Right atrium auricular region (tissue), 2 donors: ENCODE results near the gene LYZL2. TPM values are rescaled to one million over a fixed set of nuclear protein-coding genes. Genes with fewer than 3 reads are reported as not detected.
"Not testable (repeated sequence)": the region's sequence is repeated elsewhere in the genome, so short reads cannot be mapped to it uniquely, and the experiment has no call there.

Experiments
- DNase-seq: peaks from one replicate; pipeline ENCODE4 v3.0.0-alpha.2; 2019; ENCODE audit warnings: low spot score
- H3K27ac ChIP-seq, 2 donors: fragments of 200-600 bp; sonication (generic); 1 replicate in 1 of 2; 2 replicates in 1 of 2; pipeline ENCODE4 v1.5.1; 2016 to 2019
- H3K27me3 ChIP-seq, 2 donors: fragments of 200-600 bp; sonication (generic); one replicate each; pipeline versions ENCODE4 v1.5.1 to v1.6.0; 2017 to 2019
- H3K36me3 ChIP-seq: fragments of 200-600 bp; sonication (generic); one replicate; pipeline ENCODE4 v1.5.1; 2016
- H3K4me1 ChIP-seq, 2 donors: fragments of 200-600 bp; sonication (generic); one replicate each; pipeline versions ENCODE4 v1.5.1 to v1.6.0; 2017 to 2019
- H3K4me3 ChIP-seq, 2 donors: fragments of 200-600 bp; sonication (generic); 1 replicate in 1 of 2; 2 replicates in 1 of 2; pipeline ENCODE4 v1.5.1; 2017 to 2019; ENCODE audit warnings: mild to moderate bottlenecking in 1 of 2, moderate library complexity in 1 of 2
- H3K9me3 ChIP-seq, 2 donors: fragments of 200-600 bp; sonication (generic); one replicate each; pipeline ENCODE4 v1.5.1; 2019
- total RNA-seq, 2 donors: library from RNA; depleted of rRNA; stranded (reverse); fragments of >200 nt; gene quantifications; one replicate each; pipeline ENCODE4 v1.1.0, GENCODE V29; 2016
- TF ChIP-seq, protein P1 (sequence below), 2 donors: fragments of 200-600 bp; sonication (generic); IDR thresholded peaks; one replicate each; pipeline ENCODE4 v1.5.1; 2019; ENCODE audit warnings: antibody characterized with exemption in 2 of 2

The LYZL2 gene
- total RNA-seq, 2 donors from 2014 or later: not detected

DNA sequence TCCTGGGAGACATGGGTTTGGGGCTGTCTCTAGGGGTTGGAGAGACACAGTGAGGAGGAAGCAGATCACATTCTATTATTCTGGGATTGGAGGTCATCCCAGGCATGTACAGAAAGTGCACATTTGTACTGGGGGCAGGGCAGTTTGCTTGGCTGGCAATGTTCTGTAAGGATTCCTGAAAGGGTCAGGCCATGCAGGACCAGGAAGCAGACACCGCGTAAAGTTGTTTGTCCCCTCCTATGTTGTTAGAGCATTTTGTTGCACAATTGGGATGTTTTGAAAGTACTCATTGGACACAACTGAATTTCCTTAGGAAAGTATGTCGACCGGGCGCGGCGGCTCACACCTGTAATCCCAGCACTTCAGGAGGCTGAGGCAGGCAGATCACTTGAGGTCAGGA lies 12.5 kb downstream of the LYZL2 start:
- H3K4me3 ChIP-seq: no peak overlapping the region
- H3K4me1 ChIP-seq: no peaks in the 10 kb centered on the region
- no peaks in the 10 kb centered on the region for H3K36me3 ChIP-seq
- TF ChIP-seq, protein P1, sequence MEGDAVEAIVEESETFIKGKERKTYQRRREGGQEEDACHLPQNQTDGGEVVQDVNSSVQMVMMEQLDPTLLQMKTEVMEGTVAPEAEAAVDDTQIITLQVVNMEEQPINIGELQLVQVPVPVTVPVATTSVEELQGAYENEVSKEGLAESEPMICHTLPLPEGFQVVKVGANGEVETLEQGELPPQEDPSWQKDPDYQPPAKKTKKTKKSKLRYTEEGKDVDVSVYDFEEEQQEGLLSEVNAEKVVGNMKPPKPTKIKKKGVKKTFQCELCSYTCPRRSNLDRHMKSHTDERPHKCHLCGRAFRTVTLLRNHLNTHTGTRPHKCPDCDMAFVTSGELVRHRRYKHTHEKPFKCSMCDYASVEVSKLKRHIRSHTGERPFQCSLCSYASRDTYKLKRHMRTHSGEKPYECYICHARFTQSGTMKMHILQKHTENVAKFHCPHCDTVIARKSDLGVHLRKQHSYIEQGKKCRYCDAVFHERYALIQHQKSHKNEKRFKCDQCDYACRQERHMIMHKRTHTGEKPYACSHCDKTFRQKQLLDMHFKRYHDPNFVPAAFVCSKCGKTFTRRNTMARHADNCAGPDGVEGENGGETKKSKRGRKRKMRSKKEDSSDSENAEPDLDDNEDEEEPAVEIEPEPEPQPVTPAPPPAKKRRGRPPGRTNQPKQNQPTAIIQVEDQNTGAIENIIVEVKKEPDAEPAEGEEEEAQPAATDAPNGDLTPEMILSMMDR (IDR thresholded peaks at IDR 0.05): no peak
- no peak for DNase-seq
- H3K27me3 ChIP-seq: no peaks in the 10 kb centered on the region
- H3K27ac ChIP-seq: no peak overlapping the region
- no peaks in the 10 kb centered on the region for H3K9me3 ChIP-seq

DNA sequence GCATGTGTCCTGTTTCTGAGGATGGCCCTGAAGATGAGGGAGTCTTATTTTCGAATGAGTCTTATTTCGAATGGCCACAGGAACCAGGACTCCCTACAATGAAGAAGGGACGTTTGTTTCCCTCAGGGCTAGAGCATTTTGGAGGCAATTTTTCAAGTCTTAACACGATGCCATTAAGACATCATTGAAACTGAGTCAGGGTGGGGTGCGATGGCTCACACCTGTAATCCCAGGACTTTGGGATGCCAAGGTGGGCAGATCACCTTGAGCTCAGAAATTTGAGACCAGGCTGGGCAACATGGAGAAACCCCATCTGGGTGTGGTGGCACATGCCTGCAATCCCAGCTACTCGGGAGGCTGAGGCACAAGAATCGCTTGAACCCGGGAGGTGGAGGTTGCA lies 18.5 kb downstream of the LYZL2 start:
- H3K27me3 ChIP-seq, H3K36me3 ChIP-seq, DNase-seq, H3K27ac ChIP-seq, H3K4me3 ChIP-seq, H3K4me1 ChIP-seq, H3K9me3 ChIP-seq: not testable (repeated sequence)

DNA sequence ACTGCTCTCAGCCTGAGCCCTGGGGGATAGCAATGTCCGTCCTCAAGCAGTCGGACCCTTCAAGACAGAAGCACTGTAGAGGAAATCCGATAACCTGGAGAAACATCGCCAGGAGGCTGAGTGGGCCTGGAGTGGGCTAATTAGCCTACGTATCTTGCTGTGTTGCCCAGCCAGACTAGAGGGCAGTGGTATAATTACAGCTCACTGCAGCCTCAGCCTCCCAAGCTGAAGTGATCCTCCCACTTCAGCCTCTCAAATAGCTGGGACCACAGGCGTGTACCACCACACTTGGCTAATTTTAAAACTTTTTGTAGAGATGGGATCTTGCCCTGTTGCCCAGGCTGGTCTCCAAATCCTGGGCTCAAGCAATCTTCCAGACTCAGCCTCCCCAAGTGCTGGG lies 21.7 kb downstream of the LYZL2 start:
- Histone ChIP-seq H3K27ac (no peak overlapping the region), H3K4me3 (no peak overlapping the region), H3K27me3 (no peaks in the 10 kb centered on the region), H3K36me3 (no peaks in the 10 kb centered on the region), H3K4me1 (peaks cover 0 to 9% of the 10 kb centered on the region in 2 donors), H3K9me3 (no peaks in the 10 kb centered on the region)
- TF ChIP-seq, protein P1 (IDR thresholded peaks at IDR 0.05): no peak
- DNase-seq: peak; percentile 13

DNA sequence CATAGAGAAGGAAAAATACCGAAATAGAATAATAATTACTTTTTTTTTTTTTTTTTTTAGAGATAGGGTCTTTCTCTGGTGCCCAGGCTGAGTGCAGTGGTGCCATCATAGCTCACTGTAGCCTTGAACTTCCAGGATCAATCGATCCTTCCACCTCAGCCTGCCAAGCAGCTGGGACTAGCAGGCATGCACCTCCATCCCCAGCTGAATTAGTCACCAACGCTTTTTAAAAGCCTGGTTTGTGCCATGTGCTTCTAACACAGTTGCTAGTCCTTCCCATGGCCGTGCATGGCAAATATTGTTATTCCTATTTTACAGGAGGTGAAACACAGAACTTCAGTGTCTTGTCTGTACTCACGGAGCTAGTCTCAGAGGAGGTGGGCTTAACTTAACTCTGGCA lies 23.2 kb downstream of the LYZL2 start:
- H3K4me1 ChIP-seq: peaks cover 0 to 9% of the 10 kb centered on the region in 2 donors
- TF ChIP-seq, protein P1 (IDR thresholded peaks at IDR 0.05): no peak
- H3K4me3 ChIP-seq: no peak overlapping the region
- no peaks in the 10 kb centered on the region for H3K36me3 ChIP-seq
- no peaks in the 10 kb centered on the region for H3K27me3 ChIP-seq
- H3K27ac ChIP-seq: no peak overlapping the region
- no peak for DNase-seq
- no peaks in the 10 kb centered on the region for H3K9me3 ChIP-seq

DNA sequence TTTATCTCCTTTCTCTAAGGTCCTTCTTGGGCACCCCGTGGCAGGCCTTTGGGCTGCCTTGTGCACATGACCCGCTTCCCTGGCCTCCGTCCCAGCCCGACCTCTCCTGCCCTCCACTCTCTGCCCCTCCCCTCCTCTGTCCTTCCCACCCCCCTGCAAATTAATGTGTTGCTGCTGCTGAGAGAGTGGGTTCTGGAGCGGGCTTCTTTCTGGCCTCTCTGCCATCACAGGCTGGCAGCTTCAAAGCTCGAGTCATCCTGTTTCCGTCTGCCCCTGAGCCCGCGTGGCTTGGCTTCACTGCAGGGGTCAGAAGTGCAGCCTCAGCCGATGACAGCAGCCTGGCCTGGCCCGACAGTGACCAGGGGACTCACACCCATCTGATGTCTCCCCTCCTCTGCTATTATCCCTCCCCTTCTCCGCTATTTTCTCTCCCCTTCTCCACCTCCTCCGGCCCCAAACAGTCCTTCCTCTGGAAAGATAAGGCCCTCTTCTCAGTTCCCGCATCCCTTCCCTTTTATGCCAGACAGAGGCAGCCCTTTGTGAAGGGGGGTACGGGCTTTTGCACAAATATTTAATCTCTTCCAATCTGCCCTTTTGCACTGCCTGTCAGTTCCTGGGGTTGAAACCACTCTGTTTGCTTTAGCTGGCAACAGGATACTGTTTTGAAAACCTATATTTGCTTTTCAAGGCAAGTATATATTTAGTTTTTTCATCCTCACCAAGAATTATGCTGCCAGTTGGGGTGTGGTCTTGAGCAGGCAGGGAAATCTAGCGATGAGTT lies 24.0 kb downstream of the LYZL2 start:
- H3K27me3 ChIP-seq, H3K36me3 ChIP-seq, H3K27ac ChIP-seq, H3K4me1 ChIP-seq, H3K9me3 ChIP-seq, H3K4me3 ChIP-seq: not testable (repeated sequence)
- DNase-seq: peak; percentile 57

DNA sequence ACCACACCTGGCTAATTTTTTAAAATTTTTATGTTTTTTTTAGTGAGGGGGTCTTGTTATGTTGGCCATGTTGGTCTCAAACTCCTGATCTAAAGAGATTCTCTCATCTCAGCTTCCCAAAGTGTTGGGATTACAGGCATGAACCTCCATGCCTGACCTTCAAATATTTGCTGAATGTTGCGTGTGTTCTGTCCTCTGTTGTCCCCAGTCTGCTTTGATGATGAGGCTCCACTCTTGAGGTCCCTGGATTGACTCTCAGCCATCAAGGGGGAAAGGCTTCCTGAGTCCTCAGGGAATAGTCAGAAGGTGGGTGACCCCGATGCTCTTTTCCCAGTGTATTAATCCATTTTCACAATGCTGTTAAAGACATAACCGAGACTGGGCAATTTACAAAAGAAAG lies 26.0 kb downstream of the LYZL2 start:
- H3K4me3 ChIP-seq: no peak overlapping the region
- peak; percentile 9 for DNase-seq
- TF ChIP-seq, protein P1 (IDR thresholded peaks at IDR 0.05): no peak
- H3K27me3 ChIP-seq: no peaks in the 10 kb centered on the region
- H3K36me3 ChIP-seq: no peaks in the 10 kb centered on the region
- no peaks in the 10 kb centered on the region for H3K9me3 ChIP-seq
- peaks cover 0 to 9% of the 10 kb centered on the region in 2 donors for H3K4me1 ChIP-seq
- H3K27ac ChIP-seq: no peak overlapping the region

DNA sequence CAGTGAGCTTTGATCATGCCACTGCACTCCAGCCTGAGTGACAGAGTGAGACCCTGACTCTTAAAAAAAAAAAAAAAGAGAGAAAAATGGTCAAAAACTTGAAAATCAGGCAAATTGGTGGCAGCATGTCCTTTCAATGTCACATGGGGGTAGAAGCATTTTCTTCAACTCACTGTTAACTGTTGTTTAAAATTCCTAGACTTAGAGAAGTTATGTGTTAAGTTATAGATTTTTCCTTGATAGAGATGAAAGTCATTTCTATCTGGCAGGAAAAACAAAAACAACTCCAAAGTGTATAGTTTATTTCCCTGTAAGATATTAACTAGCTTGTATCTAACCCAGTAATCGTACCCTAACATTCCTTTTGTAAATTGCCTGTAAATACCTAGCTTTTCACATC lies 26.8 kb downstream of the LYZL2 start:
- peaks cover 0 to 9% of the 10 kb centered on the region in 2 donors for H3K4me1 ChIP-seq
- H3K27me3 ChIP-seq: no peaks in the 10 kb centered on the region
- H3K36me3 ChIP-seq: no peaks in the 10 kb centered on the region
- TF ChIP-seq, protein P1 (IDR thresholded peaks at IDR 0.05): no peak
- no peak for DNase-seq
- H3K4me3 ChIP-seq: no peak overlapping the region
- no peaks in the 10 kb centered on the region for H3K9me3 ChIP-seq
- no peak overlapping the region for H3K27ac ChIP-seq
